Measurements from ENCODE around the gene NAGPA.
"Not testable (repeated sequence)": the region's sequence is repeated elsewhere in the genome, so short reads cannot be mapped to it uniquely, and the experiment has no call there.

The NAGPA gene

GRCh38 chr16:5059386-5060072 lies 25.8 kb upstream of the NAGPA start:
- no peak for DNase-seq

DNA sequence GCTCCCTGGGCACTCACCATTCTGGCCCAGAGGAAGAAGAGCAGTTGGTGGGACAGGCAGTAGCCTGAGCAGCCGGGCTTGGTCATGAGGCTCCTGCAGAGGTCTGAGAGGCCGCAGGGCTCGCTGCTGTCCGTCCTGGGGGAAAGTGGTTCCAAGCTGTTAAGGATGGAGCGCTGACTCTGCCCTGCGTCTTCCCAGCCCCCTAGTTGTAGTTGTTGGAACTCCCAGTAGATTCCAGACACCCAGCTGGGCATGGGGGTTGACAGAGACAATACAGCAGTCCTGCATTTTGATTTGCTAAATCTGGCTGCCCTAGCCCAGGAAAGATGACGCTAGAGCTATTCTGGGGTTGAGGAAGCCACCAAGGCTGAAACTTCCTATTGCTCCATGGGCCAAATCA lies 24.7 kb upstream of the NAGPA start:
- DNase-seq = no peak

GRCh38 chr16:5056352-5056751 lies 22.6 kb upstream of the NAGPA start:
- DNase-seq = peak; percentile 32

- DNase-seq = no peak
Measured at GRCh38 chr16:5054876-5055865, 21.4 kb upstream of the NAGPA start.

GRCh38 chr16:5046914-5047313 lies 13.2 kb upstream of the NAGPA start:
- DNase-seq = no peak

DNA sequence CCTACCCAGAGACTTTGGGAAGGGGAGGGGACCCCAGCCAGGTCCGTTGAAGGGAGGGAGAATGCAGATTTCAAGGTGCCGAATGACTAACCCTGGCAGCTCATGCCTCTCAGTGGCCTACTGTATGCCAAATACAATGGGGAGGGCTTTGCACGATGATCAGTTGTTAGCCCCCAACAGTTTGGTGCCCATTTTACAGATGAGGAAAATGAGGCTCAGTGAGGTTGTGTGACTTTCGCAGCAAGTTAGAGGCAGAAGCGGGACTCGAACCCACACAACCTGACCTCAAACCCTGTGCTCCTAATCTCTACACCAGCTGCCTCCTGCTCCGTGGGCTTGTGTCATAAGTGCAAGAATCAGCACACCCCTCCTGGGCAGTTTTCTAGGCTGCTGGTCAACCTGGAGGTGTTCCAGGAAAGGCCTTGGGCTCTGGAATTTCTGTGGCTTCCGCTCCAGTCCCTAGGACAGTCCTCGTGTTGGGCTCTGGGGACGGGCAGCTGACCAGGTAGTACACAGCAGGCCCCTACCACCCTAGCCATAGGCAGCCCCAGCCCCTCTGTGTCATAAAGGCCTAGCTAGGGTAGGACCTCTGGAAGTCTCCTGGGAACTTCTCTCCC lies 11.9 kb upstream of the NAGPA start:
- no peak for DNase-seq

GRCh38 chr16:5044581-5044980 lies 10.8 kb upstream of the NAGPA start:
- DNase-seq = not testable (repeated sequence)

DNA sequence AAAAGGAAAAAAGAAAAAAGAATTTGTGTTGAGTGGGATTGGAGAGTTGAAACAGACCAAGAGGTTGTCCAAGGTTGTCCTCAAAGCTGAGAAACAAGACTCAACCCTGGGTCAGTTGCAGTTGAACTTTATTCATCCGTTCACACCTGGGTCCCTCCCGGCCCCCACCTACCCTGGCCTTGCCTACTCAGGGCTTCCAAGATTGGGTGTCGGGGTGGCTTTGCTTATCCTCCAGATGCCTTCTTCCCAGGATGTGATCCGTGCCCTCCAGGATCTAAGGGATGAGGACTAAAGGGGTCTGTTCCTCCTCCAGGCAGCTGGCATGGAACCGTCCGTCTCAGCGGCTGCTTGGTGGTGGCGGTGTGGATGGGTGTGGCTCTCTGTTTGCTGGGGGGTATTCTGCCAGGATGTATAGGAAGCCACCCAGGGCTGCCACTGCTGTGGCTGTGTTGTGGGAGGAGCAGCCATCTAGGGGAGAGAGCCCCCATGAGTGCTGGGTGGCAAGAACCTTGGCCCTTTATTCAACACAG lies 10.3 kb upstream of the NAGPA start:
- no peak for DNase-seq

- no peak for DNase-seq
Measured at GRCh38 chr16:5042574-5043171, 8.9 kb upstream of the NAGPA start.

DNA sequence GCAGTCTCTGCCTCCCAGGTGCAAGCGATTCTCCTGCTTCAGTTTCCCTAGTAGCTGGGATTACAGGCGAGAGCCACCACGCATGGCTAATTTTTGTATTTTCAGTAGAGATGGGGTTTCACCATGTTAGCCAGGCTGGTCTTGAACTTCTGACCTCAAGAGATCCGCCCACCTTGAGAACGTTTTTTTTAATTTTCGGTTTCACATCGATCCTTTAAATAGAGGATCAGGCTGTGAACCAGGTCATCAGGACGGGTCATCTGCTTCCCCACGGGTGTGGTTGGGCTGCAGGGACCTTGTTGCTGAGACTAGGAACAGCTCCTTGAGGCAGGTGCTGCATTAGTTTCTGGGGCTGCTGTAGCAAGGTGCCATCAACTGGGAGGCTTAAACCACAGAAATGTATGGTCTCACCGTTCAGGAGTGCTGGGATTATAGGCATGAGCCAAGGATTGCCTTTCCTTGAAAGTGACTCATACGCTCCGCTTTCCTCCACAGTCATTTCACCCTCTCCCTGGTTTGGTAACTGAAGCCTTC lies 7.9 kb upstream of the NAGPA start:
- no peak for DNase-seq

DNA sequence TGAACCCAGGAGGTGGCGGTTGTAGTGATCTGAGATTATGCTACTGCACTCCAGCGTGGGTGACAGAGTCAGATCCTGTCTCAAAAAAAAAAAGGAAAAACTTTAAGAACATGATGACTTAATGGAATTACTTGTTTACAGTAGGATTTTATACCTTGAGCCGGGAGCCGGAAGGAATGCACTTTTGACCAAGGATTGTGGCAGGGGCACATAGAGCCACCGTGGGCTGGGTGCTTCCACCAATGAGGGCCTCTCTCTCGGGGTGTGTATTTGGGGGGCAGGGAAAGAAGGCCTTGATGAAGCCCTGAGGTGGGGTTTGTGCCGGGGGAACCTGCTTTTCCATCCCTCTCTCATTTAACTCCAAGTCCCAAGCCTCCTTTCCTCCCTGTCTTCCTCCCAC lies 6.7 kb upstream of the NAGPA start:
- DNase-seq = no peak

GRCh38 chr16:5036228-5037156 lies 2.8 kb upstream of the NAGPA start:
- DNase-seq = no peak

- no peak for DNase-seq
Measured at GRCh38 chr16:5035909-5036227, 2.1 kb upstream of the NAGPA start.

- DNase-seq = no peak
Measured at GRCh38 chr16:5034167-5034523, 410 bp upstream of the NAGPA start.

DNA sequence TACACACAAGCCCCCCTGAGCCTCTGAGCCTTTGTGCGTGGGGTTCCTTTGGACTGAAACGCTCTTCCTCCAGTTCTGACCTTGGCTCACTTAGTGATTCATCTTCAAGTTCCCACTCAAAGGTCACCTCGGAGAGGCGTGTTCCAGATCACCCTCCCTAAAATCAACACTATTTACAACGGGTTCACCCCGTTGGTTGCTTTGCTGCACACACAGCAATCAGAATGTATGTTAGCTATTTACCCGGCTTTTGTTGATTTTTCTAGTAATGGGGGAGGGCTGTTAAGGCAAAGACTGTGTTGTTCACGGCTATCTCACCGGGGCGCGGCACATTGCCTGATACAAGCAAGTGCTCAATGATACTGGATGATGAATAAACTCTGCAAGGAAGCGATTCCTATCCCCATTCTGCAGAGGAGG lies 977 bp downstream of the NAGPA start:
- no peak for DNase-seq

- DNase-seq = no peak
Measured at GRCh38 chr16:5031601-5032000, 2.1 kb downstream of the NAGPA start.

- no peak for DNase-seq
Measured at GRCh38 chr16:5030251-5030870, 3.4 kb downstream of the NAGPA start.

- DNase-seq = no peak
Measured at GRCh38 chr16:5028950-5029475, 4.7 kb downstream of the NAGPA start.

DNA sequence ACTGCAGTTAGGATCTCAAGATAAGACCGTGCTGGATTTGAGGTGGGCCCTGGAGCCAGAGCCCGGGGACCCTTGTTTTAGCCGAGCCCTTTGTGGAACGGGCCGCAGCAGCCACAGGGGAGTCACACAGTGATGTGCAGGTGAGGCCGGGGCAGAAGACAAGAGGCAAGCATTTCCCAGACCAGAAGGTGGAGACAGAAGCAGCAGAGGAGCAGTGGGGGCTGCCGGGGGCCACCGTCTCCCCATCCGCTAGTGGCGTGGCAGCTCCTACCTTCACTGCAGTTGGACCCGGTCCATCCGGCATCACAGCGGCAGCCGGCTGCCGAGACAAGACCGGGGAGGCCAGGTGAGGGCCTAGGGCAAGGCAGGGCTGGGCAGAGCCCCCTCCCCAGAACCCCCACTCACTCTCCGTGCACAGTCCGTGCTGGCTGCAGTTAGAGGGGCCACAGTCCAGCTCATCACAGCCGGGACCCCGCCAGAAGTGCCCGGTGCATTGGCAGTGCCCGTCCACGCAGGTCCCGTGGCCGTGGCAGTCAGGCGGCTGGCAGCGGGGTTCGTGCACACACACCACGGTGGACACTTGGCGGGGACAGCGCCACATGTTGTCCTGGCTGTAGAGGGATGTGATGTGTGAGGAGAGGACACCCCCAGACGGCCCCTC lies 6.0 kb downstream of the NAGPA start:
- DNase-seq = no peak

DNA sequence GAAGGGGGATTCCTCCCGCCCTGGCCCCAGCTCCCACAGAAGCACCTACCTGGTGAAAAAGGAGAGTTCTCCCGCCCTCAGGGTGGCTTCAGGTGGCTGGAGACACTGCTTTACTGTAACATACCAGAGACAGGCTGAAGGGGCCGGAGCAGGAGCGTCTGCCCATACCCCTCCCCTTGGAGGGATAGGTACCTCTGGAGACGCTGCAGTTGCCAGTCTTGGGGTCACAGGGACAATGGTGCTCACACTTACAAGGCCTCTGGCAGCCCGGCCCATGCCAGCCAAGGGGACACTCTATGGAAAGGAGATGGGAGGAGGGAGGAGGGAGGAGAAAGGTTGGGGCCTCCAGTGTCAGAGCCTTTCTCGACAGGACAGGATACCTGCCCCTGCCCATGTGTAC lies 6.6 kb downstream of the NAGPA start:
- DNase-seq = no peak

- no peak for DNase-seq
Measured at GRCh38 chr16:5026664-5027063, 7.1 kb downstream of the NAGPA start.

Measured in activated CD4-positive, alpha-beta T cell treated with anti-CD3 and anti-CD28 coated beads, Interleukin-2, amount 50 U/mL, for 1 hour (primary cell).